Karpas-422 (cell line): Measurements from ENCODE around the gene RAET1E. TPM values are rescaled to one million over a fixed set of nuclear protein-coding genes. Genes with fewer than 3 reads are reported as not detected.
"Not testable (repeated sequence)": the region's sequence is repeated elsewhere in the genome, so short reads cannot be mapped to it uniquely, and the experiment has no call there.

Source experiments
- DNase-seq: peaks from one replicate; pipeline ENCODE4 v3.0.0-alpha.2; 2015
- H2AFZ ChIP-seq: fragments of 200-600 bp; sonication (generic); 2 replicates; pipeline ENCODE4 v1.6.1; 2014; ENCODE audit warnings: antibody characterized with exemption, low read length, mixed read lengths
- H3K27ac ChIP-seq: fragments of 200-600 bp; sonication (generic); 2 replicates; pipeline ENCODE4 v1.5.1; 2014; ENCODE audit warnings: mild to moderate bottlenecking, low read length, moderate library complexity
- H3K27me3 ChIP-seq: fragments of 200-600 bp; sonication (generic); 2 replicates; pipeline ENCODE4 v1.6.1; 2014; ENCODE audit warnings: low read length, mixed read lengths
- H3K36me3 ChIP-seq: fragments of 200-600 bp; sonication (generic); 2 replicates; pipeline ENCODE4 v1.6.1; 2014; ENCODE audit warnings: low read length, mixed read lengths; ENCODE audit not compliant: insufficient read depth
- H3K4me1 ChIP-seq: fragments of 200-600 bp; sonication (generic); 2 replicates; pipeline ENCODE4 v1.6.1; 2014; ENCODE audit warnings: mild to moderate bottlenecking, low read length, mixed read lengths
- H3K4me2 ChIP-seq: fragments of 200-600 bp; sonication (generic); 2 replicates; pipeline ENCODE4 v1.6.1; 2014; ENCODE audit warnings: low read length, low read depth, mild to moderate bottlenecking; ENCODE audit not compliant: poor library complexity, severe bottlenecking
- H3K4me3 ChIP-seq: fragments of 200-600 bp; sonication (generic); 2 replicates; pipeline ENCODE4 v1.5.1; 2014; ENCODE audit warnings: mild to moderate bottlenecking, antibody characterized with exemption, low read length, mixed read lengths
- H3K79me2 ChIP-seq: fragments of 200-600 bp; sonication (generic); 2 replicates; pipeline ENCODE4 v1.6.1; 2014; ENCODE audit warnings: mild to moderate bottlenecking, low read length, mixed read lengths
- H3K9ac ChIP-seq: fragments of 200-600 bp; sonication (generic); 2 replicates; pipeline ENCODE4 v1.6.0; 2014; ENCODE audit warnings: low read length
- H3K9me2 ChIP-seq: fragments of 200-600 bp; sonication (generic), shearing (Covaris generic); replicated peaks from 2 replicates; pipeline ENCODE4 v1.6.0; 2014; ENCODE audit warnings: mild to moderate bottlenecking, low read length, moderate library complexity; ENCODE audit not compliant: insufficient read depth
- H3K9me3 ChIP-seq: fragments of 300-700, 200-600 bp; sonication (generic); 2 replicates; pipeline ENCODE4 v1.6.1; 2014; ENCODE audit warnings: low read length, mixed read lengths
- H4K20me1 ChIP-seq: fragments of 200-600 bp; sonication (generic); 2 replicates; pipeline ENCODE4 v1.6.1; 2014; ENCODE audit warnings: mild to moderate bottlenecking, antibody characterized with exemption, low read length, low read depth; ENCODE audit not compliant: insufficient read depth
- total RNA-seq: library from RNA; depleted of rRNA; stranded (reverse); fragments of >200 nt; shearing (Covaris generic); gene quantifications from 2 replicates; pipeline ENCODE4 v1.2.3, GENCODE V29; 2014; ENCODE audit warnings: low replicate concordance

Gene RAET1E
- total RNA-seq, 1 experiment from 2014 or later: not detected

DNA sequence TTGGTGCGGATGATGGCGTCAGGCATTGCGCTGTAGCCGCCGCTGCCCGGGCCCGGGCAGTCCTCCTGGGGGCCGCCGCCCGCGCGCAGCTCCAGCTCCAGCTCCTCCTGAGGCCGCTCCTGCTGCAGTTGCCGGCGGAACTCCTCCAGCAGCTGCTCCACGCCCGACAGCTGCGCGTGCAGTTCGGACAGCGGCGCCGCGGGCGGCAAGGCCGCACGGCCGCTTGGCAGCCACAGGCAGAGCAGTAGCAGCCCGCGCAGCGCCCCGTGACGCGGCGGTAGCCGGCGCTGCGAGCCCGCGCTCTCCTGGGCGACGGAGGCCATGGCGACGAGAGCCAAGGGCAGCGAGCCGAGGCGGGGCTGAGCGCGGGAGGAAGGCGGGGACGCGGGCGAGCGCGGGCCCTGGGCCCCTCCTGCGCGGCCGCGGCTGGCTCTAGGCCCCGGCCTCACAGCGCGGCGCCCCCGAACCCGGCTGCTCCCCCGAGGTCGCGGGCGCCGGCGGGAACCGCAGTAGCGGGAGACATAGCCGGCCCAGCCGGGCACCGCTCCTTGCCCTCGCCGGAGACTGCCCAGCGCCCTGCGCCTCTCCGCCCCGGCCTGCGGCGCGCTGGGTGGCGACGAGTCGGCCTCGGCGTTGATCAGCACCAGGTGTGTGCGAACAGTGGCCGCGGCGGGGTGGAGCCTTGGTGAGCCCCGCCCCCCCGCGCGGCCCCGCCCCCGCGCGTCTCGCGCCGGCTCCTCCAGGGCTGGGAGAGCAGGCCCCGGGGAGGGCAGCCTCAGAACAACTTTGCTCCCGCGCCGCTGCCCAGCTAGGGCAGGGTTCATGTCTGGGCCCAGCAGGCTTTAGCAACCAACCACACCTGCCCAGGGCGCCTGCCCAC is 34.0 kb downstream of the RAET1E start, which contains the start of gene LRP11:
LRP11 (minus strand) TSS at position 662 of the 880 bp plus-strand sequence; CDS start at position 323, 339 bp downstream.
- H3K36me3 ChIP-seq: no peaks in the 10 kb centered on the region
- H2AFZ ChIP-seq: peak within 1 kb of the TSS; percentile 91
- peak within 1 kb of the TSS; percentile 90 for H3K4me2 ChIP-seq
- peaks cover 12% of the 10 kb centered on the region for H3K4me1 ChIP-seq
- H3K27ac ChIP-seq: no peak within 1 kb of the TSS
- peak within 1 kb of the TSS; percentile 81 for H3K4me3 ChIP-seq
- no peaks in the 10 kb centered on the region; the same call in none of the 2 replicates for H4K20me1 ChIP-seq
- no peaks in the 10 kb centered on the region; the same call in 1 of the 2 replicates for H3K79me2 ChIP-seq
- no peaks in the 10 kb centered on the region for H3K9me2 ChIP-seq
- no peaks in the 10 kb centered on the region for H3K27me3 ChIP-seq
- DNase-seq: peak; percentile 90
- H3K9ac ChIP-seq: peak within 1 kb of the TSS; percentile 78
- no peaks in the 10 kb centered on the region for H3K9me3 ChIP-seq

DNA sequence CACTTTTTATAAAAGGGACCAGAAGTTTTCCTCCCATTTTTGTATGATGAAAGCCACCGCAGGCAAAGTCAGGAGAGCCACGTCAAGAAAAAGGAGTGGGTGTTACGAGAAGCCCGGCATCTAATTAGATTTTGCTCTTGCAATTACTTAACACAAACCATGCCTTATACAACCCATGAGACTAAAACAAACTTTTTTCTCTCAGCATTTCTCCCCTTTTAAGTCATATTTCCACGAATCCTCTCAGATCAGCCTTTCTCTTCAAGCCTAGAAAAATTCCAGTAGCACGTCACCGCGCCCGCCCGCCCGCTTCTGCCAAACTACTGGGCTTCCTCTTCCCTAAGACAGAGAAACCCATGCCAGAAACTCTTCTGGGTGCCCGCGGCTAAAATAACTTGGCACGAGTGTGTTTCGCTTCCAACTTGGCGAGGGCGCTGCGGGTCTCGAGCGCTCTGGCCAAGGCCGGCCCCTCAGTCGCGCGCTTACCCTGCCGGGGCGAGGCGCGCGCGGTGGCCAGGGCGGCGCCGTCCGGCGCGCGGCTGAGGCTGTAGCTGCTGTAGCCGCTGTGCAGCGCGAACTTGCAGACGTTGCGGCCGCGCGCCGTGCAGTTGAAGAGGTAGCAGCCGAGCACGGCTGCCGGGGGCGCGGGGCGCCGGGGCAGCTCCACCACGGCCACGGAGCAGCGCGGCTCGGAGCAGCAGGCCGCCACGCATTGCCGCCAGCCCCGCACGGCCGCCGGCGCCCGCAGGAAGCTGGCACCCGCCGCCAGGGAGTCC is 34.8 kb downstream of the RAET1E start:
- peak overlapping the region; percentile 78 for H3K9ac ChIP-seq
- no peaks in the 10 kb centered on the region; the same call in none of the 2 replicates for H4K20me1 ChIP-seq
- H3K79me2 ChIP-seq: no peaks in the 10 kb centered on the region; the same call in 1 of the 2 replicates
- peak; percentile 78 for DNase-seq
- no peaks in the 10 kb centered on the region for H3K9me2 ChIP-seq
- peak overlapping the region; percentile 90 for H3K4me2 ChIP-seq
- no peaks in the 10 kb centered on the region for H3K36me3 ChIP-seq
- H2AFZ ChIP-seq: peak overlapping the region; percentile 91
- peak overlapping the region; percentile 81 for H3K4me3 ChIP-seq
- no peaks in the 10 kb centered on the region for H3K27me3 ChIP-seq
- peaks cover 12% of the 10 kb centered on the region for H3K4me1 ChIP-seq
- no peak overlapping the region for H3K27ac ChIP-seq
- no peaks in the 10 kb centered on the region for H3K9me3 ChIP-seq

DNA sequence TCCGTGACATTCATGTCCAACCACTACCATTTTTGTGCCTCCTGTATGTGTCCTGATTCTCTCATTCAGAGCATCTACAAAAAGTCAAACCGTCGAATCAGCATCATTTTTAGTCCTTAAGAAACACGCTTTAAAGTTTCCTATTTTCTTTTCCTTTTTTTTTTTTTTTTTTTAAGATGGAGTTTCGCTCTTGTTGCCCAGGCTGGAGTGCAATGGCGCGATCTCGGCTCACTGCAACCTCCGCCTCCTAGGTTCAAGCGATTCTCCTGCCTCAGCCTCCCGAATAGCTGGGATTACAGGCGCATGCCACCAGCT is 35.5 kb downstream of the RAET1E start:
- not testable (repeated sequence) for H3K27me3 ChIP-seq, DNase-seq
- peak overlapping the region; percentile 90 for H3K4me2 ChIP-seq

DNA sequence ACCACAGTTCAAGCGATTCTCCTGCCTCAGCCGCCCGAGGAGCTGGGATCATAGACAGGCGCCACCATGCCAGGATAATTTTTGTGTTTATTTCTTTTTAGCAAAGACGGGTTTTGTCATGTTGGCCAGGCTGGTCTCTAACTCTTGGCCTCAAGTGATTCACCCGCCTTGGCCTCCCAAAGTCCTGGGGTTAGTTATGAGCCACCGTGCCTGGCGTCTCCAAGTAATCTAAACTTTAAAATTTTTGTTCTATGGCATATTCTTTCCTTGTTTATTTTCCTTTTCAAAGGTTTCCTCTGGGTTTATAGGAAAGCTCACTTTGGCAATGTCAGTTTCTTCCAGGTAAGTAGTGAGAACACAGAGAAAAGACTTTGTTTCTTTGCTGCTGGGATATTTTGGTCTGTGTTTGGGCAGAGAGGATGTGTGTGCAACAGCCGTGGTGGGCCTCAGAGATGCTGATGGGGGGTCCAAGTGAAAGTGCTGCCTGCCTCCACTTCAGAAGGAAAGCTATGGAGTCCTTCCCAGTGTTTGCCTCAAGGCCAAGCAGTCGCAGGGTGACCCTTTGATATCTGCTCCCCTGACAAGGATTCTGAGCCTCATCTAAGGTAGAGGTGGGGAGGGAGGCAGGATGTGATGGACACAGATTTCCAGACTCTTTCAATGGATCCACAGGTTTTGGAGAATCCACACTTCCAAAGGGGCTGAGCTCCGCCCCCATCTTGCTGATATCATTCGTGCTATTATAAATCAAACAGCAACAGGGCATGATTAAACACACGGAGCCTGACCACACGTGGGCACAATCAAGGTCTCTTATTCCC is 36.1 kb downstream of the RAET1E start:
- no peaks in the 10 kb centered on the region; the same call in 1 of the 2 replicates for H3K79me2 ChIP-seq
- H3K27me3 ChIP-seq: no peaks in the 10 kb centered on the region
- H3K4me3 ChIP-seq: no peak overlapping the region
- H3K4me1 ChIP-seq: peaks cover 12% of the 10 kb centered on the region
- no peak overlapping the region for H3K9ac ChIP-seq
- H4K20me1 ChIP-seq: no peaks in the 10 kb centered on the region; the same call in none of the 2 replicates
- no peak overlapping the region for H3K27ac ChIP-seq
- no peak overlapping the region for H2AFZ ChIP-seq
- H3K9me3 ChIP-seq: no peaks in the 10 kb centered on the region
- no peak for DNase-seq
- no peaks in the 10 kb centered on the region for H3K36me3 ChIP-seq
- no peak overlapping the region for H3K4me2 ChIP-seq
- no peaks in the 10 kb centered on the region for H3K9me2 ChIP-seq

More for the DNA sequence above, 35.5 kb downstream of the RAET1E start:
- not testable (repeated sequence) for H3K79me2 ChIP-seq, H3K9ac ChIP-seq, H3K9me2 ChIP-seq, H3K27ac ChIP-seq, H3K9me3 ChIP-seq, H3K36me3 ChIP-seq, H2AFZ ChIP-seq, H4K20me1 ChIP-seq
- peaks cover 12% of the 10 kb centered on the region for H3K4me1 ChIP-seq
- peak overlapping the region; percentile 81; the same call in 1 of the 2 replicates for H3K4me3 ChIP-seq

DNA sequence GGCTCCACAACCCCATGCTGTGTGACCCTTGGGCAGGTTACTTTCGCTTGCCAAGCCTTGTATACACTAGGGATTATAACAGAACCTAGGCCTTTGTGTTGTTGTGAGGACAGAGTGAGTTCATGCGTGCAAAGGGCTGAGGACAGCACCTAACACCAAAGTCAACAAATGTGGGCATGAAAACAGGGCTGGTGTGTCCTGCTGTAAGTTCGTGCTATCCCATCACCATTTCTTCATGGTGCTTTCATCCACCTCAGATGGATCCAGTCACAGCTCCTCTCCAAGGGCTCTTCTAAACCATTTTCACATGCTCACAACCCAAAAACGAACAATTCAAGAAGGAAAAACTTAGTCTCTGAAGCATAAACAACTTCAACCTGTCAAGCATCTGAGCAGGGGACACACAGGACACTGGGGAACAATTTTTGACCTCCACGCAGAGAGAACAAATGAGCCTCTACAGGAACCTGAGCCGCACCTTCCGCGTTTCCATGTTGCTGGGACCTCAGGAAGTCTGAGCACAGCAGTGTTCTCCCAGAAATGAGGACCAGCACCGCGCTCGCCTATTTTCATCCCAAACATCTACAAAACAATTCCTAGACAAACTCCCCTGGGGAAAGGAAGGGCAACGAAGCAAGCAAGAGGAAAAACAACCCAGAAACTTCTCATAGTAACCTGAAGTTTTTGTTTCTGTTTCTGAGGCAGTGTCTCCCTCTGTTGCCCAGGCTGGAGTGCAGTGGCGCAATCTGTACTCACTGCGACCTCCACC is 36.9 kb downstream of the RAET1E start:
- no peak overlapping the region for H2AFZ ChIP-seq

DNA sequence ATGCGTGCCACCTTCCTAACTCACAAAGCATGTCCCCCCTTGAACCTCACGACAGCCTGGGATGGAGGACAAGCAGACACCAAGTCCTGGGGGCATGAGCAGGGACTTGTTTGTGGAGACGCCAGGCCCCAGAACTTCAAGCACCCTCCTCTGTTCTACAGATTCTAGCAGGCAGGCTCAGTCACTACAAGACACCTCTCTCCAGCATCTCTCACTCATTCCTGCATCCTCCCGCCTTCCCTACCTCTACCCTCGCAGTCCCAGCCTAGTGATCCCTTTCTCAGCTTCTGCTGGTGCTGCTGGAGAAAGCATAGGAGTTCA is 37.4 kb downstream of the RAET1E start:
- Histone ChIP-seq H3K79me2 (no peaks in the 10 kb centered on the region; the same call in 1 of the 2 replicates), H3K9ac (no peak overlapping the region), H3K36me3 (no peaks in the 10 kb centered on the region), H3K4me2 (no peak overlapping the region), H3K4me3 (no peak overlapping the region), H3K9me2 (no peaks in the 10 kb centered on the region), H3K9me3 (no peaks in the 10 kb centered on the region), H3K27ac (no peak overlapping the region), H4K20me1 (no peaks in the 10 kb centered on the region; the same call in none of the 2 replicates), H2AFZ (no peak overlapping the region), H3K4me1 (peaks cover 12% of the 10 kb centered on the region), H3K27me3 (no peaks in the 10 kb centered on the region)
- DNase-seq: no peak

More for the DNA sequence above, 36.9 kb downstream of the RAET1E start:
- no peaks in the 10 kb centered on the region for H3K36me3 ChIP-seq
- no peak overlapping the region for H3K4me2 ChIP-seq
- H3K4me3 ChIP-seq: no peak overlapping the region
- no peaks in the 10 kb centered on the region for H3K9me3 ChIP-seq
- H3K27ac ChIP-seq: no peak overlapping the region
- H3K4me1 ChIP-seq: peaks cover 12% of the 10 kb centered on the region
- no peaks in the 10 kb centered on the region for H3K27me3 ChIP-seq
- no peak overlapping the region for H3K9ac ChIP-seq
- no peak for DNase-seq
- H4K20me1 ChIP-seq: no peaks in the 10 kb centered on the region; the same call in none of the 2 replicates
- no peaks in the 10 kb centered on the region; the same call in 1 of the 2 replicates for H3K79me2 ChIP-seq
- H3K9me2 ChIP-seq: no peaks in the 10 kb centered on the region

DNA sequence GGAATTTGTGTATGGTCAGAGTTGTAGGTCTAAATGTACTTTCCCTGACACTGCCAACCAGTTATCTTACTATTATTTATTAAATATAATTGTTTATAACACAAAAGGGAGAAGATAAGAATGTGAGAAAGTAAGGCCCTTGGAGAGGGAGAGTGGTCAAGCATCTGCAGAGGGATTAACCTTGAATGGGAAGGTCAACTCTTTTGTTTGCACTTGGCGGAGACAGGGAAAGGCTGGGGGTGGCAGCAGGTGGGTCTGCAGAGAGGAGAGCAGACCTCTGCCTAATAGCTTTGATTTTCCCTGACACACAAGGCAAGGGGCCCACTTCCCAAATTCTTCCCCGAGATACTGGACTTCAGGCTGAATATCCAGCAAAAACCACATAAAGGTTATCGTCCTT is 38.0 kb downstream of the RAET1E start:
- no peaks in the 10 kb centered on the region; the same call in 1 of the 2 replicates for H3K79me2 ChIP-seq

More for the DNA sequence above, 38.0 kb downstream of the RAET1E start:
- DNase-seq: no peak
- no peaks in the 10 kb centered on the region for H3K36me3 ChIP-seq
- no peaks in the 10 kb centered on the region; the same call in none of the 2 replicates for H4K20me1 ChIP-seq
- H3K9me3 ChIP-seq: no peaks in the 10 kb centered on the region
- H3K27me3 ChIP-seq: no peaks in the 10 kb centered on the region
- peaks cover 12% of the 10 kb centered on the region for H3K4me1 ChIP-seq
- H3K9ac ChIP-seq: no peak overlapping the region
- H3K4me2 ChIP-seq: no peak overlapping the region
- no peak overlapping the region for H3K4me3 ChIP-seq
- no peaks in the 10 kb centered on the region for H3K9me2 ChIP-seq
- H2AFZ ChIP-seq: no peak overlapping the region
- H3K27ac ChIP-seq: no peak overlapping the region
